GM19468 (cell line): ENCODE measurements around the gene GSK3A.
"Not testable (repeated sequence)": the region's sequence is repeated elsewhere in the genome, so short reads cannot be mapped to it uniquely, and the experiment has no call there.

ENCODE experiments used
- ATAC-seq: cut with Tn5 transposase; IDR thresholded peaks from one replicate; pipeline ENCODE4 v1.9.1; 2021; ENCODE audit warnings: mild to moderate bottlenecking, moderate library complexity, moderate number of reproducible peaks; ENCODE audit not compliant: unreplicated experiment; ENCODE audit errors: extremely low read depth

Gene GSK3A

GRCh38 chr19:42269478-42270345, 27.3 kb upstream of the GSK3A start:
- no peak for ATAC-seq

GRCh38 chr19:42268704-42269477, 26.5 kb upstream of the GSK3A start, which contains the start of gene CIC:
Gene CIC, plus strand, starts transcription at chr19:42269252. Its CDS starts 2,532 bp downstream, at chr19:42271784.
- peak; percentile 77 for ATAC-seq

GRCh38 chr19:42268142-42268703, 25.8 kb upstream of the GSK3A start:
- peak; percentile 29 for ATAC-seq

- no peak for ATAC-seq
Measured at GRCh38 chr19:42267644-42268141, 25.3 kb upstream of the GSK3A start.

- not testable (repeated sequence) for ATAC-seq
Measured at GRCh38 chr19:42266928-42267603, 24.7 kb upstream of the GSK3A start.

- not testable (repeated sequence) for ATAC-seq
Measured at GRCh38 chr19:42266105-42266504, 23.7 kb upstream of the GSK3A start.

GRCh38 chr19:42261763-42262162, 19.4 kb upstream of the GSK3A start:
- ATAC-seq, result no peak

- not testable (repeated sequence) for ATAC-seq
Measured at GRCh38 chr19:42257842-42258241, 15.4 kb upstream of the GSK3A start.

- no peak for ATAC-seq
Measured at GRCh38 chr19:42255766-42256745, 13.7 kb upstream of the GSK3A start.

GRCh38 chr19:42254850-42255765, 12.7 kb upstream of the GSK3A start, which contains the start of gene ERF:
Gene ERF, minus strand, starts transcription at chr19:42255128. Its CDS starts 129 bp downstream, at chr19:42254999.
- no peak for ATAC-seq

GRCh38 chr19:42254089-42254849, 11.9 kb upstream of the GSK3A start:
- no peak for ATAC-seq

GRCh38 chr19:42253245-42254088, 11.1 kb upstream of the GSK3A start:
- ATAC-seq, result no peak

GRCh38 chr19:42252365-42253244, 10.2 kb upstream of the GSK3A start:
- no peak for ATAC-seq

- no peak for ATAC-seq
Measured at GRCh38 chr19:42251572-42252358, 9.4 kb upstream of the GSK3A start.
